Measurements from ENCODE around the gene NAALADL2.
"Not testable (repeated sequence)": the region's sequence is repeated elsewhere in the genome, so short reads cannot be mapped to it uniquely, and the experiment has no call there.

NAALADL2 gene

GRCh38 chr3:175729466-175729865 is 870.3 kb downstream of the NAALADL2 start:
- DNase-seq: no peak

GRCh38 chr3:175731543-175731942 is 872.4 kb downstream of the NAALADL2 start:
- DNase-seq: no peak

- DNase-seq: no peak
Measured at GRCh38 chr3:175732017-175732416, 872.9 kb downstream of the NAALADL2 start.

- no peak for DNase-seq
Measured at GRCh38 chr3:175735866-175736265, 876.7 kb downstream of the NAALADL2 start.

GRCh38 chr3:175737646-175738572 is 878.8 kb downstream of the NAALADL2 start:
- no peak for DNase-seq

GRCh38 chr3:175741951-175742350 is 882.8 kb downstream of the NAALADL2 start:
- DNase-seq: no peak

GRCh38 chr3:175743733-175744400 is 884.7 kb downstream of the NAALADL2 start:
- DNase-seq: peak; percentile 85

GRCh38 chr3:175746308-175746707 is 887.2 kb downstream of the NAALADL2 start:
- no peak for DNase-seq

- DNase-seq: no peak
Measured at GRCh38 chr3:175748087-175748730, 889.1 kb downstream of the NAALADL2 start.

GRCh38 chr3:175749981-175750380 is 890.8 kb downstream of the NAALADL2 start:
- DNase-seq: no peak

GRCh38 chr3:175751089-175751488 is 892.0 kb downstream of the NAALADL2 start:
- DNase-seq: no peak

- DNase-seq: no peak
Measured at GRCh38 chr3:175763948-175764347, 904.8 kb downstream of the NAALADL2 start.

- DNase-seq: no peak
Measured at GRCh38 chr3:175764722-175765121, 905.6 kb downstream of the NAALADL2 start.

- no peak for DNase-seq
Measured at GRCh38 chr3:175770426-175770825, 911.3 kb downstream of the NAALADL2 start.

- no peak for DNase-seq
Measured at GRCh38 chr3:175777495-175777894, 918.4 kb downstream of the NAALADL2 start.

- no peak for DNase-seq
Measured at GRCh38 chr3:175777965-175778364, 918.8 kb downstream of the NAALADL2 start.

- DNase-seq: no peak
Measured at GRCh38 chr3:175778994-175779393, 919.9 kb downstream of the NAALADL2 start.

- not testable (repeated sequence) for DNase-seq
Measured at GRCh38 chr3:175787109-175787508, 928.0 kb downstream of the NAALADL2 start.

GRCh38 chr3:175792245-175792644 is 933.1 kb downstream of the NAALADL2 start:
- DNase-seq: no peak

- no peak for DNase-seq
Measured at GRCh38 chr3:175798326-175798725, 939.2 kb downstream of the NAALADL2 start.

GRCh38 chr3:175805825-175806224 is 946.7 kb downstream of the NAALADL2 start:
- DNase-seq: no peak

GRCh38 chr3:175807175-175807574 is 948.0 kb downstream of the NAALADL2 start:
- DNase-seq: no peak

GRCh38 chr3:175818811-175819464 is 959.8 kb downstream of the NAALADL2 start:
- no peak for DNase-seq

Data from kidney glomerular epithelial cell (primary cell).